ENCODE measurements around the gene SACM1L.
"Not testable (repeated sequence)": the region's sequence is repeated elsewhere in the genome, so short reads cannot be mapped to it uniquely, and the experiment has no call there.

Gene SACM1L

GRCh38 chr3:45695166-45695565 lies 6.0 kb downstream of the SACM1L start:
- not testable (repeated sequence) for DNase-seq

- no peak for DNase-seq
These were observed 11.4 kb downstream of the SACM1L start for GRCh38 chr3:45700570-45701073.

- no peak for DNase-seq
These were observed 12.1 kb downstream of the SACM1L start for GRCh38 chr3:45701172-45701867.

- no peak for DNase-seq
These were observed 15.2 kb downstream of the SACM1L start for GRCh38 chr3:45704301-45704943.

- no peak for DNase-seq
These were observed 16.9 kb downstream of the SACM1L start for GRCh38 chr3:45705839-45706808.

- DNase-seq, result no peak
These were observed 22.7 kb downstream of the SACM1L start for GRCh38 chr3:45711931-45712330.

- no peak for DNase-seq
These were observed 23.4 kb downstream of the SACM1L start for GRCh38 chr3:45712434-45713110.

- DNase-seq, result no peak
These were observed 26.7 kb downstream of the SACM1L start for GRCh38 chr3:45715945-45716344.

- no peak for DNase-seq
These were observed 27.7 kb downstream of the SACM1L start for GRCh38 chr3:45716790-45717336.

GRCh38 chr3:45719655-45720487 lies 30.7 kb downstream of the SACM1L start:
- no peak for DNase-seq

GRCh38 chr3:45724911-45725310 lies 35.7 kb downstream of the SACM1L start:
- no peak for DNase-seq

GRCh38 chr3:45729614-45730013 lies 40.4 kb downstream of the SACM1L start:
- no peak for DNase-seq

- no peak for DNase-seq
These were observed 41.4 kb downstream of the SACM1L start for GRCh38 chr3:45730409-45731154.

- no peak for DNase-seq
These were observed 47.5 kb downstream of the SACM1L start for GRCh38 chr3:45736707-45737106.

GRCh38 chr3:45737234-45737633 lies 48.0 kb downstream of the SACM1L start:
- no peak for DNase-seq

- no peak for DNase-seq
These were observed 50.8 kb downstream of the SACM1L start for GRCh38 chr3:45739991-45740390.

- DNase-seq, result no peak
These were observed 52.1 kb downstream of the SACM1L start for GRCh38 chr3:45741247-45741646.

- DNase-seq, result no peak
These were observed 52.7 kb downstream of the SACM1L start for GRCh38 chr3:45741742-45742460.

GRCh38 chr3:45742461-45743089 lies 53.4 kb downstream of the SACM1L start:
- no peak for DNase-seq

Measured in activated CD8-positive, alpha-beta memory T cell treated with anti-CD3 and anti-CD28 coated beads for 24 hours (primary cell).